Hippocampal formation (tissue), 2 donors: ENCODE data around the gene EHMT2.
"Not testable (repeated sequence)": the region's sequence is repeated elsewhere in the genome, so short reads cannot be mapped to it uniquely, and the experiment has no call there.

ENCODE experiments used
- DNase-seq, 2 donors: peaks; one replicate each; lab custom pipeline; 2025; lab: John Stamatoyannopoulos, UW

Gene EHMT2

GRCh38 chr6:31915351-31915750 lies 17.9 kb upstream of the EHMT2 start:
- DNase-seq: no peak

GRCh38 chr6:31911826-31912585 lies 14.5 kb upstream of the EHMT2 start:
- DNase-seq: no peak

GRCh38 chr6:31909298-31909697 lies 11.8 kb upstream of the EHMT2 start:
- not testable (repeated sequence) for DNase-seq

GRCh38 chr6:31908791-31909190 lies 11.3 kb upstream of the EHMT2 start:
- DNase-seq: no peak

GRCh38 chr6:31908255-31908654 lies 10.8 kb upstream of the EHMT2 start:
- DNase-seq: not testable (repeated sequence)

GRCh38 chr6:31907158-31907813 lies 9.8 kb upstream of the EHMT2 start:
- no peak for DNase-seq

GRCh38 chr6:31906727-31907126 lies 9.2 kb upstream of the EHMT2 start:
- DNase-seq: not testable (repeated sequence)

GRCh38 chr6:31906122-31906521 lies 8.6 kb upstream of the EHMT2 start:
- DNase-seq: no peak

GRCh38 chr6:31905041-31905440 lies 7.5 kb upstream of the EHMT2 start:
- DNase-seq: no peak

GRCh38 chr6:31903957-31904356 lies 6.5 kb upstream of the EHMT2 start:
- DNase-seq: no peak

- peak; percentile 95 for DNase-seq
Measured at GRCh38 chr6:31901953-31902643, 4.6 kb upstream of the EHMT2 start, which contains the start of gene ZBTB12. Gene ZBTB12 (minus strand): TSS chr6:31902086. CDS start chr6:31901305, 781 bp downstream.

- peak; percentile 34 to 57 for DNase-seq
Measured at GRCh38 chr6:31901415-31901952, 4.0 kb upstream of the EHMT2 start.

GRCh38 chr6:31900917-31901414 lies 3.5 kb upstream of the EHMT2 start:
- DNase-seq: peak in 1 of 2 donors; percentile 47

- DNase-seq: no peak
Measured at GRCh38 chr6:31899882-31900722, 2.6 kb upstream of the EHMT2 start.

- no peak for DNase-seq
Measured at GRCh38 chr6:31899215-31899614, 1.7 kb upstream of the EHMT2 start.

GRCh38 chr6:31898383-31899011 lies 999 bp upstream of the EHMT2 start:
- peak in 1 of 2 donors; percentile 57 for DNase-seq

GRCh38 chr6:31896856-31897611 lies 464 bp downstream of the EHMT2 start:
- no peak for DNase-seq

GRCh38 chr6:31896493-31896855 lies 1.0 kb downstream of the EHMT2 start:
- no peak for DNase-seq

- DNase-seq: no peak
Measured at GRCh38 chr6:31892821-31893220, 4.7 kb downstream of the EHMT2 start.

GRCh38 chr6:31889331-31889972 lies 8.0 kb downstream of the EHMT2 start:
- no peak for DNase-seq
